Activated B cell treated with CpG ODN at 0.5 μM for 24 hours (primary cell): ENCODE measurements around the gene NPM1. TPM values are rescaled to one million over a fixed set of nuclear protein-coding genes. Genes with fewer than 3 reads are reported as not detected.

ENCODE experiments used
- ATAC-seq: fragments of 200-7000 bp; cut with Tn5 transposase; one replicate; pipeline ENCODE4 v1.10.0; 2021; ENCODE audit warnings: low read depth, mild to moderate bottlenecking, moderate library complexity
- CTCF ChIA-PET: fragments of 350-600 bp; sonication (Branson Sonifier 250); formaldehyde crosslinking; loops from one replicate; lab custom pipeline; 2021; ENCODE audit warnings: antibody characterized with exemption; lab: Charles Lee
- POLR2A ChIA-PET: fragments of 350-600 bp; sonication (Branson Sonifier 250); formaldehyde crosslinking; loops from one replicate; lab custom pipeline; 2021; ENCODE audit warnings: antibody characterized with exemption; lab: Charles Lee
- DNase-seq: peaks from one replicate; pipeline ENCODE4 v3.0.0; 2022
- H3K27ac Mint-ChIP-seq: one replicate; pipeline ENCODE4 v1.8.0; 2020; ENCODE audit warnings: mixed read lengths
- H3K27me3 Mint-ChIP-seq: one replicate; pipeline ENCODE4 v1.8.0; 2021; ENCODE audit warnings: mixed read lengths
- H3K36me3 Mint-ChIP-seq: one replicate; pipeline ENCODE4 v1.8.0; 2021; ENCODE audit warnings: low read depth, mixed read lengths
- H3K4me1 Mint-ChIP-seq: one replicate; pipeline ENCODE4 v1.8.0; 2021; ENCODE audit warnings: mixed read lengths
- H3K4me3 Mint-ChIP-seq: one replicate; pipeline ENCODE4 v1.8.0; 2020; ENCODE audit warnings: mild to moderate bottlenecking, mixed read lengths
- H3K9me3 Mint-ChIP-seq: one replicate; pipeline ENCODE4 v1.8.0; 2020; ENCODE audit warnings: mixed read lengths
- intact Hi-C: fragments of 100-400 bp; cut with micrococcal nuclease; formaldehyde crosslinking; loops from one replicate; pipeline ENCODE4 v1.15.1; 2024
- total RNA-seq: library from RNA; stranded (reverse); gene quantifications from 2 replicates; pipeline ENCODE4 v1.2.3, GENCODE V29; 2022
- TF ChIP-seq, protein P1 (sequence below): fragments of 200-600 bp; IDR thresholded peaks from one replicate; pipeline ENCODE4 v1.8.0; 2022; ENCODE audit warnings: antibody characterized with exemption, mild to moderate bottlenecking

The NPM1 gene
- total RNA-seq, 1 donor from 2014 or later: 1,505 TPM

DNA sequence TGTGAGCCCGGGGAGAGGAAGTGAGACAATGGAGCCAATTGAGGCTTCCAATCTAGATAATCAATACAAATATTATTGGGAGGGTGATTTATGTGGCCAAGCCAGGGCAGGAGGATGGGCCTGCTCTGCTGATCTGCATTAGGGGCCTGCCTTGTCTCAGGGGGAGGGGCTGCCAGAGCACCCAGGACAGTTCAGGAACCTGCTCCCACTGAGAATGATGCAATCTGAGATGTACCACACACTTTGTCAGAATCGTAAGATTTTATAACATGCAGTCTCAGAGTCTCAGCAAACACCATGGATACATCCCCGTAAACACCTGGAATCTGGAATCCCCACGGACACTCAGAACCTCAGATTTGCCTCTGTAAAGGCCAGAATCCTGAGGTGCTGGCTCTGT, 51.1 kb downstream of the NPM1 start:
- no peaks in the 10 kb centered on the region for H3K36me3 Mint-ChIP-seq
- no peaks in the 10 kb centered on the region for H3K9me3 Mint-ChIP-seq
- ChIA-PET POLR2A (no interaction called here), CTCF (no interaction called here)
- no peak overlapping the region for H3K4me3 Mint-ChIP-seq
- no peaks in the 10 kb centered on the region for H3K27me3 Mint-ChIP-seq
- TF ChIP-seq, protein P1, sequence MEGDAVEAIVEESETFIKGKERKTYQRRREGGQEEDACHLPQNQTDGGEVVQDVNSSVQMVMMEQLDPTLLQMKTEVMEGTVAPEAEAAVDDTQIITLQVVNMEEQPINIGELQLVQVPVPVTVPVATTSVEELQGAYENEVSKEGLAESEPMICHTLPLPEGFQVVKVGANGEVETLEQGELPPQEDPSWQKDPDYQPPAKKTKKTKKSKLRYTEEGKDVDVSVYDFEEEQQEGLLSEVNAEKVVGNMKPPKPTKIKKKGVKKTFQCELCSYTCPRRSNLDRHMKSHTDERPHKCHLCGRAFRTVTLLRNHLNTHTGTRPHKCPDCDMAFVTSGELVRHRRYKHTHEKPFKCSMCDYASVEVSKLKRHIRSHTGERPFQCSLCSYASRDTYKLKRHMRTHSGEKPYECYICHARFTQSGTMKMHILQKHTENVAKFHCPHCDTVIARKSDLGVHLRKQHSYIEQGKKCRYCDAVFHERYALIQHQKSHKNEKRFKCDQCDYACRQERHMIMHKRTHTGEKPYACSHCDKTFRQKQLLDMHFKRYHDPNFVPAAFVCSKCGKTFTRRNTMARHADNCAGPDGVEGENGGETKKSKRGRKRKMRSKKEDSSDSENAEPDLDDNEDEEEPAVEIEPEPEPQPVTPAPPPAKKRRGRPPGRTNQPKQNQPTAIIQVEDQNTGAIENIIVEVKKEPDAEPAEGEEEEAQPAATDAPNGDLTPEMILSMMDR: no peak
- ATAC-seq (no peak), DNase-seq (no peak)
- no peak overlapping the region for H3K27ac Mint-ChIP-seq
- no peaks in the 10 kb centered on the region for H3K4me1 Mint-ChIP-seq
- intact Hi-C loops: no loop called here

- CTCF ChIA-PET: no interaction called here
- ATAC-seq (no peak), DNase-seq (no peak)
- Mint-ChIP-seq H3K9me3 (no peaks in the 10 kb centered on the region), H3K36me3 (no peaks in the 10 kb centered on the region), H3K27ac (no peak overlapping the region), H3K4me1 (no peaks in the 10 kb centered on the region), H3K27me3 (no peaks in the 10 kb centered on the region), H3K4me3 (no peak overlapping the region)
- intact Hi-C loops: no loop called here
- TF ChIP-seq, protein P1: no peak
- POLR2A ChIA-PET: no interaction called here
These were observed 53.7 kb downstream of the NPM1 start for GRCh38 chr5:171441246-171441791.

GRCh38 chr5:171442287-171443042, 54.8 kb downstream of the NPM1 start:
- ATAC-seq (no peak), DNase-seq (no peak)
- TF ChIP-seq, protein P1: no peak
- ChIA-PET CTCF (no interaction called here), POLR2A (no interaction called here)
- intact Hi-C loops: no loop called here
- no peaks in the 10 kb centered on the region for H3K4me1 Mint-ChIP-seq
- no peaks in the 10 kb centered on the region for H3K9me3 Mint-ChIP-seq
- no peak overlapping the region for H3K27ac Mint-ChIP-seq
- peaks cover 6% of the 10 kb centered on the region for H3K27me3 Mint-ChIP-seq
- H3K4me3 Mint-ChIP-seq: no peak overlapping the region
- no peaks in the 10 kb centered on the region for H3K36me3 Mint-ChIP-seq

DNA sequence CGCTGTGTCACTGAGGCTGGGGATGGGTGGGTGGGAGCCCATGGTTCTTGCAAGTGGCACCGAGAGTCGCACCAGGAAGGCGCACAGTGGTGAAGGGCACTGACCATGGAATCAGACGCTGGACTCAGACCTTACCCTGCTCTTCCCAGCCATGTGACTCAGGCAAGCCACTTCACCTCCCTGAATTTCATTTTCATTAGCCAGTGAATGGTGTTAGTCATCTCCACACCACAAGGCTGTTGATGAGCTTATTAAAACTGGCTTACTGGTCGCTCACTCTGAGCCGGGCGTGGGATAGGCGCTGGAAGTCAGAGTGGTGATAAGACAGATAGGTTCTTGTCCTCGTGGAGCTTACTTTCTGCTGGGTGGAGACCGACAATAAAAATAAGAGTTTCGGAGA, 56.9 kb downstream of the NPM1 start:
- Mint-ChIP-seq H3K36me3 (no peaks in the 10 kb centered on the region), H3K27me3 (peaks cover 19% of the 10 kb centered on the region), H3K27ac (no peak overlapping the region), H3K9me3 (no peaks in the 10 kb centered on the region), H3K4me1 (no peaks in the 10 kb centered on the region), H3K4me3 (no peak overlapping the region)
- TF ChIP-seq, protein P1: no peak
- DNase-seq: no peak
- ChIA-PET CTCF (no interaction called here), POLR2A (no interaction called here)
- intact Hi-C loops: no loop called here
- ATAC-seq: no peak

DNA sequence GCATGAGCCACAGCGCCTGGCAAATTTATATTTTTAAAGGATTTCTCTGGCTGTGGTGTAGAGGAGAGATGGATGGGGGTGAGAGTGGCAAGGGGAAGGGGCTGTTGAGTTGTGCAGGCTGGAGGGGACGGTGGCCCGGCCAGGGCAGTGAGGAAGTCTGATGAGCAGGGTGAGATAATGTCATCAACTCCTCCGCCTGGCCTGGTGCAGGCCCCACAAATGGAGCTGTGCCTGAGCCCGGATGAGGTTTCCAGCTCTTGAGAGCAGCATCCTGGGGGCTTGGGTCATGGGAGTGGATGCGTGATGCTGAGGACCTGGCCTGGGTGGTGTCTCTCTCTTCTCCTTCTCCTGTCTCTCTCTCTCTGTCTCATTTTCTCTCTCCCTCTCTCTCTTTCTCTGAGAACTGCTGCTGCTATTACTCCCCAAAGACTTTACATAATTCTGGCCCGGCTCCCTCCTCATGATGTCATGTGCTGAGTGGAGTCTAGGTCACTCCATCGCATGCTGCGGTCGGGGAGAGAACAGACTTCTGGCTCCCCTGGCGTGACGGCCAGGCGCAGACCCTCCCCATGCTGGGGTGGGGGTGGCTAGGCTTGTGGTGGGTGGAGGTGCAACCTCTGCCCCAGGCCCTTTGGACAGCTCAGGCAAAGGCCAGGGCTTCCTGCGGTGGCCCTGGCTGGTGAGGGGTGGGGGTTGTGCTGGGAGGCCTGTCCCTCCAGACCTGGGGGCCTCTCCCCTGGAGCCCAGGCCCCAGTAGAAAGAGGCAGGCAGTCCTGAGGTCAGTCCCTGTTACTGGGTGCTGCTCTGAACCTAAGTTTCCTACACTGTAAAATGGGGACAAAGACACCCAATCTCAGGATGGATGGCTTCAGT, 58.2 kb downstream of the NPM1 start:
- ChIA-PET CTCF (no interaction called here), POLR2A (no interaction called here)
- Mint-ChIP-seq H3K36me3 (no peaks in the 10 kb centered on the region), H3K4me3 (no peak overlapping the region), H3K27me3 (peaks cover 27% of the 10 kb centered on the region), H3K27ac (no peak overlapping the region), H3K9me3 (no peaks in the 10 kb centered on the region), H3K4me1 (no peaks in the 10 kb centered on the region)
- intact Hi-C loops: no loop called here
- ATAC-seq (no peak), DNase-seq (no peak)
- TF ChIP-seq, protein P1: no peak
